Neuronal stem cell (in vitro differentiated cells): ENCODE results near the gene PLXNA4.

Experiments used
- DNase-seq: peaks from one replicate; pipeline ENCODE4 v3.0.0-alpha.2; 2013; ENCODE audit warnings: low spot score
- H2AFZ ChIP-seq: one replicate; pipeline ENCODE4 v1.6.1; 2013; ENCODE audit warnings: mild to moderate bottlenecking, low read length, inconsistent platforms
- H2AK5ac ChIP-seq: 2 replicates; pipeline ENCODE4 v1.6.1; 2013; ENCODE audit warnings: low read depth, mild to moderate bottlenecking, inconsistent platforms, low read length, moderate library complexity, mixed read lengths
- H2BK120ac ChIP-seq: 2 replicates; pipeline ENCODE4 v1.6.1; 2013; ENCODE audit warnings: low read depth, mild to moderate bottlenecking, inconsistent platforms, low read length, moderate library complexity, mixed read lengths
- H2BK12ac ChIP-seq: one replicate; pipeline ENCODE4 v1.6.1; 2013; ENCODE audit warnings: low read length, inconsistent platforms
- H2BK15ac ChIP-seq: 2 replicates; pipeline ENCODE4 v1.6.1; 2013; ENCODE audit warnings: mild to moderate bottlenecking, low read length, inconsistent platforms, mixed read lengths
- H2BK5ac ChIP-seq: one replicate; pipeline ENCODE4 v1.6.1; 2013; ENCODE audit warnings: inconsistent platforms, mild to moderate bottlenecking, low read length, moderate library complexity
- H3K14ac ChIP-seq: one replicate; pipeline ENCODE4 v1.6.1; 2013; ENCODE audit warnings: low read length, inconsistent platforms
- H3K18ac ChIP-seq: 2 replicates; pipeline ENCODE4 v1.6.1; 2013; ENCODE audit warnings: low read length, inconsistent platforms
- H3K23ac ChIP-seq: 2 replicates; pipeline ENCODE4 v1.6.1; 2013; ENCODE audit warnings: low read depth, mild to moderate bottlenecking, mixed read lengths, low read length, inconsistent platforms; ENCODE audit not compliant: poor library complexity
- H3K27ac ChIP-seq: replicated peaks from 3 replicates; pipeline ENCODE4 v1.5.1; 2013; ENCODE audit warnings: low read length, inconsistent platforms
- H3K27me3 ChIP-seq, 3 experiments: 2 replicates each; pipeline ENCODE4 v1.6.1; 2013; ENCODE audit warnings: low read length in 3 of 3, mild to moderate bottlenecking in 2 of 3, inconsistent platforms in 1 of 3, low read depth in 1 of 3, mixed read lengths in 1 of 3, moderate library complexity in 1 of 3; ENCODE audit not compliant: control insufficient read depth in 3 of 3, insufficient read depth in 3 of 3
- H3K36me3 ChIP-seq, 2 donors: replicated peaks in 1 of 2; 2 replicates each; pipeline ENCODE4 v1.6.1; 2013; ENCODE audit warnings: low read length in 2 of 2; ENCODE audit not compliant: control insufficient read depth in 2 of 2, insufficient read depth in 2 of 2
- H3K4ac ChIP-seq: 2 replicates; pipeline ENCODE4 v1.6.1; 2013; ENCODE audit warnings: inconsistent platforms, mild to moderate bottlenecking, low read length, moderate library complexity
- H3K4me1 ChIP-seq, 2 donors: 1 replicate in 1 of 2; 2 replicates in 1 of 2; pipeline ENCODE4 v1.6.1; 2013; ENCODE audit warnings: low read length in 2 of 2, low read depth in 1 of 2; ENCODE audit not compliant: control insufficient read depth in 2 of 2, insufficient read depth in 1 of 2
- H3K4me2 ChIP-seq: one replicate; pipeline ENCODE4 v1.6.1; 2013; ENCODE audit warnings: mild to moderate bottlenecking, low read length, inconsistent platforms; ENCODE audit not compliant: insufficient read depth, poor library complexity, severe bottlenecking
- H3K4me3 ChIP-seq, 2 donors: 2 replicates each; pipeline ENCODE4 v1.5.1; 2013; ENCODE audit warnings: low read length in 2 of 2, mild to moderate bottlenecking in 2 of 2, inconsistent platforms in 1 of 2, moderate library complexity in 1 of 2
- H3K79me1 ChIP-seq: one replicate; pipeline ENCODE4 v1.6.1; 2013; ENCODE audit warnings: low read depth, mild to moderate bottlenecking, inconsistent platforms, low read length, moderate library complexity
- H3K9ac ChIP-seq: one replicate; pipeline ENCODE4 v1.6.1; 2013; ENCODE audit warnings: mild to moderate bottlenecking, low read depth, low read length, inconsistent platforms; ENCODE audit not compliant: poor library complexity
- H3K9me3 ChIP-seq, 2 donors: replicated peaks in 1 of 2; 2 replicates each; pipeline versions ENCODE3 to v1.6.1; 2013; ENCODE audit warnings: low read length in 2 of 2, mild to moderate bottlenecking in 2 of 2, inconsistent platforms in 1 of 2, low read depth in 1 of 2, mixed read lengths in 1 of 2, moderate library complexity in 1 of 2; ENCODE audit not compliant: control insufficient read depth in 2 of 2, insufficient read depth in 1 of 2
- H4K8ac ChIP-seq: one replicate; pipeline ENCODE4 v1.6.1; 2013; ENCODE audit warnings: low read depth, mild to moderate bottlenecking, inconsistent platforms, low read length, moderate library complexity
- H4K91ac ChIP-seq: one replicate; pipeline ENCODE4 v1.6.1; 2013; ENCODE audit warnings: low read length, low read depth, mild to moderate bottlenecking, inconsistent platforms; ENCODE audit not compliant: poor library complexity
- WGBS, 2 donors: extraction: QIAGEN DNeasy Blood & Tissue Kit; methylation state at CpG; one replicate each; pipeline ENCODE4 v1.1.7; 2013; ENCODE audit warnings: missing lambda C conversion rate in 2 of 2, mixed read lengths in 1 of 2; ENCODE audit not compliant: insufficient read length in 2 of 2, insufficient replicate concordance in 1 of 2; ENCODE audit errors: extremely low coverage in 2 of 2; 5-methylcytosine and 5-hydroxymethylcytosine counted together

PLXNA4 gene

DNA sequence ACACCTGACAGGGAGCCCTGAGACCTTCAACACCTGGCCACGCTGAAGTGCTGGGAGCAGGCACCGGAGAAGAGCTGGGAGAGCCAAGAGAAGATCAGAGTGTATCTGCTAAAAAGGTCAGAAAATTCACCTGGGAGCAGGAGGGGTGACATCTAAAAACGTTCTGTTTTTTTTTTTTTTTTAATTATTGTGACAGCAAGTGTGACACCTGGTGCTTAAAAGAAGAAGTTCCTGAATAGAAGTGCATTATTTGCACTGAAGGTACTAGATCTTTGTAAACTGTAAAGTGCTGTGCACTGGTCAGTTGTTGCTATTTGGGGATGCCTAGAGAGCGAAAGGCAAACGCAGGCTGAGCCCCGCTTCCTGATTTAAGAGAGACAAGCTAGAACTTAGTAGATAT, 422.0 kb downstream of the PLXNA4 start:
- Histone ChIP-seq H2BK12ac (no peak overlapping the region), H3K23ac (no peak overlapping the region), H3K9ac (no peak overlapping the region), H3K4me1 (peaks cover 0 to 4% of the 10 kb centered on the region in 2 donors), H4K8ac (no peak overlapping the region), H3K36me3 (no peaks in the 10 kb centered on the region), H3K4me3 (no peak overlapping the region), H3K27me3 (no peaks in the 10 kb centered on the region), H3K4me2 (no peak overlapping the region), H3K18ac (no peak overlapping the region), H4K91ac (no peak overlapping the region), H3K79me1 (no peaks in the 10 kb centered on the region), H3K27ac (no peak overlapping the region), H2BK120ac (no peak overlapping the region), H3K4ac (no peak overlapping the region), H2BK15ac (peak overlapping the region; percentile 50), H3K9me3 (no peaks in the 10 kb centered on the region), H2BK5ac (no peak overlapping the region), H2AFZ (no peak overlapping the region), H2AK5ac (peak overlapping the region; percentile 11), H3K14ac (no peak overlapping the region)
- no peak for DNase-seq
- no CpG with 5 or more reads among the region's 6 CpGs for WGBS, 2 donors

DNA sequence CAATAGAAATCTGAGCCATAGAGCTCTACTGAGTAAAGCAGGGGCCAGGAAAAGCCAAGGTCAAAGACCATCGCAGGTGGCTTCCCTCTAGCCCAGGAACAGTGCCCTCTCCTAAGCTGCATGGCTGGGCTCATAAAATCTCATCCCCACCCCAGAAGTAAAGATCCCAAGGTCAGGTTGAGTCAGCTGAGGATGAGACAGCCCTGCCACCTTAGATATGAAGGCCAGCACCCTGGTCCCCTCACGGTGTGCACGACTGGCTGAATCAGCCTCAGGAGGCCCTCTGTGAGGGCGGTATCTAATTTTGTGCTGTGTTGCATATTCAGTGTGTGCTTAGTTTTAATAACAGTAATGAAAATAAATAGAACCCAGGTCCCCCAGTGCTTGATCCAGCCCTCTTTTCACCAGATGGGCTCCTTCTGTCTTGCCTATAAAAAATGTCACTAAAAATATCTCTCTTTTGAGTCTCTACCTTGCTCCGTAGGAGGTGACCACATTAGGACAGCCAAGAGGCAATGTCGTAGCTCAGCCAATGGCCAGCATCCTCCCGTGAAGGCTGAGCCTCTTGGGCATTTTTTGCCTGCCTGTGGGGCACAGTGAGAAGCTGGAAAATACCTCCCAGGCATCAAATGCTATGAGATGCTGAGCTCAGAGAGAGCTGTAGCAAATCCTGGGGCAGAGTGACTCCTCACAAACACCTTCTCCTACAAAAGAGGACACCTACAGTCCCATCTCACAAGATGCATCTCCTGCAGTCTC, 424.0 kb downstream of the PLXNA4 start:
- Histone ChIP-seq H3K36me3 (no peaks in the 10 kb centered on the region), H3K27me3 (no peaks in the 10 kb centered on the region), H3K23ac (no peak overlapping the region), H3K14ac (no peak overlapping the region), H3K9me3 (no peaks in the 10 kb centered on the region), H2BK120ac (no peak overlapping the region), H3K4ac (no peak overlapping the region), H3K9ac (no peak overlapping the region), H3K4me2 (no peak overlapping the region), H2AFZ (no peak overlapping the region), H4K91ac (no peak overlapping the region), H3K79me1 (no peaks in the 10 kb centered on the region), H4K8ac (no peak overlapping the region), H3K4me3 (no peak overlapping the region), H3K4me1 (peaks cover 0 to 2% of the 10 kb centered on the region in 2 donors), H2BK15ac (no peak overlapping the region), H3K27ac (no peak overlapping the region), H2AK5ac (no peak overlapping the region), H2BK5ac (no peak overlapping the region), H3K18ac (no peak overlapping the region), H2BK12ac (no peak overlapping the region)
- no CpG with 5 or more reads among the region's 7 CpGs for WGBS, 2 donors
- DNase-seq: no peak

DNA sequence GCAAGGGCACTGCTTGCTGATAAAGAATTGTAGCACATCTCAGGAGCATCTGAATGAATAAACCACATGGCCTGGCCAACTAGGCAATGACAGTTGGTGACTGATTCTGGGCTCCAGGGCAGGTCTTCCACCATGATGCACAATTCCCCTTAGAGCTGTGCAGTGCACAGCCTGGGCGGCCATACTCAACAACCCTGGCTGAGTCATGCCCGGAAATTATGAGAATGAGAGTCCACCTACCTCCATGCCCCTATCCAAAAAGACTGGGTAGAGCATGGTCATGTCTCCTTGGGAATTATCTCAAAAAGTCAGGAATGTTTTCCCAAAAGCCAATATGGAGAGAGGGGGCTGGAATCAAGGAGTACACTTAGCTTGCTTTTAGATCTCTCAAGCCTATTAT, 425.6 kb downstream of the PLXNA4 start:
- H3K36me3 ChIP-seq: no peaks in the 10 kb centered on the region
- H3K4me3 ChIP-seq: no peak overlapping the region
- H3K9me3 ChIP-seq: no peaks in the 10 kb centered on the region
- H3K4me1 ChIP-seq: peaks cover 0 to 2% of the 10 kb centered on the region in 2 donors
- H4K8ac ChIP-seq: no peak overlapping the region
- no peak overlapping the region for H3K18ac ChIP-seq
- no peak for DNase-seq
- no peaks in the 10 kb centered on the region for H3K79me1 ChIP-seq
- no peak overlapping the region for H2BK15ac ChIP-seq
- no CpG with 5 or more reads among the region's 2 CpGs for WGBS, 2 donors
- no peaks in the 10 kb centered on the region for H3K27me3 ChIP-seq
- H2AK5ac ChIP-seq: peak overlapping the region; percentile 13
- no peak overlapping the region for H3K9ac ChIP-seq
- H3K4me2 ChIP-seq: no peak overlapping the region
- H2BK5ac ChIP-seq: peak overlapping the region; percentile 45
- H2AFZ ChIP-seq: no peak overlapping the region
- no peak overlapping the region for H2BK120ac ChIP-seq
- H3K4ac ChIP-seq: no peak overlapping the region
- no peak overlapping the region for H2BK12ac ChIP-seq
- no peak overlapping the region for H3K23ac ChIP-seq
- no peak overlapping the region for H4K91ac ChIP-seq
- no peak overlapping the region for H3K14ac ChIP-seq
- H3K27ac ChIP-seq: no peak overlapping the region

DNA sequence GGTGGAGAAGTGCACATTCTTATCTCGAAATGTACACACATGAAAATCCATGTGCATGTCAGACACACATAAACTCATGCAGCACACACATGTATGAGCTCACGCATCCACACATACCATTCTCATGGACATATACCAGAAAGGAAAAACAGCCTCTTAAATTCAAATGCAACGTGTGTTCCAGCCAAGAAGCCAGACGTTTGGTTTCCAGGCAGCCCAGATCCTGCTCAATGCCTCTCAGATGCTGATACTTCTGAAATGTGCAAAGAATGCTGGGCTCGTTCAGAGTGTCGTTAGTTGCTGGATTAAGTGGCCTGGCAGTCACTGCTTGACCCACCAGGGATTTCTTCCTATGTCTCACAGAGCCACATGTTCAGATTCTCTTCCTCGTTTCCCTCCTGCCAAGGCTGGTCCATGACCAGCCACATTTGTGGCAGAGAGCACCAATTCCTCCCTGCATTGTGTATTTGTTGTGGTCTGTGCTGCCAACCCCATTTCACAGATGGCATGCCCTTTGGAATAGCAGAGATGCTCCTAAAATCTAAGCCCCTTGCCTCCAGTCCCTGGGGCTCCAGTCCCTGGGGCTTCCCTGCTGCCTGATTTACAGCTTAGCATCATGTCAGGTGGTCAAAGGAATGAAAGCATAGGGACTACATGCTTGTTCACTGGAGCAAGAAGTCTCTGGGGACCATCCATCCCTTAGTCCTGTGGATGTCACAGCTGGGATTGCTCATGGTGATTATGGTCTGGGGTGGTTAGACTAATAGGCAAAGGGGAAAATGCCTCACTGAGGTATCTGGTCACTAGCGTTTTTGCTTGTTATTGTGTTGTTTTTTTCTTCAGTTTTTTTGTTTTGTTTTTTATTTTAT, 426.6 kb downstream of the PLXNA4 start:
- H4K91ac ChIP-seq: no peak overlapping the region
- H2BK5ac ChIP-seq: no peak overlapping the region
- H3K18ac ChIP-seq: no peak overlapping the region
- no peak overlapping the region for H2BK12ac ChIP-seq
- no peak overlapping the region for H3K4me3 ChIP-seq
- H3K9me3 ChIP-seq: no peaks in the 10 kb centered on the region
- no peak overlapping the region for H3K27ac ChIP-seq
- H3K27me3 ChIP-seq: no peaks in the 10 kb centered on the region
- H3K4me1 ChIP-seq: peaks cover 0 to 7% of the 10 kb centered on the region in 2 donors
- H3K23ac ChIP-seq: no peak overlapping the region
- no peak overlapping the region for H3K9ac ChIP-seq
- no peak overlapping the region for H2AK5ac ChIP-seq
- DNase-seq: no peak
- H2AFZ ChIP-seq: no peak overlapping the region
- no peaks in the 10 kb centered on the region for H3K36me3 ChIP-seq
- H4K8ac ChIP-seq: no peak overlapping the region
- no peak overlapping the region for H3K14ac ChIP-seq
- H2BK15ac ChIP-seq: no peak overlapping the region
- H3K79me1 ChIP-seq: no peaks in the 10 kb centered on the region
- no CpG with 5 or more reads among the region's 8 CpGs for WGBS, 2 donors
- no peak overlapping the region for H3K4me2 ChIP-seq
- no peak overlapping the region for H2BK120ac ChIP-seq
- no peak overlapping the region for H3K4ac ChIP-seq
